Skeletal muscle tissue (tissue), 4 donors: Measurements from ENCODE around the gene FRMD4A. TPM values are rescaled to one million over a fixed set of nuclear protein-coding genes. Genes with fewer than 3 reads are reported as not detected.

Source experiments
- H3K27ac ChIP-seq: one replicate; pipeline ENCODE4 v1.7.0; 2013; ENCODE audit warnings: mild to moderate bottlenecking, low read depth, low read length, inconsistent platforms
- H3K27me3 ChIP-seq, 3 donors: one replicate each; pipeline ENCODE4 v1.7.0; 2013; ENCODE audit warnings: low read length in 3 of 3; ENCODE audit not compliant: control insufficient read depth in 3 of 3, insufficient read depth in 3 of 3
- H3K36me3 ChIP-seq, 3 donors: one replicate each; pipeline ENCODE4 v1.7.0; 2013; ENCODE audit warnings: low read length in 3 of 3; ENCODE audit not compliant: control insufficient read depth in 3 of 3, insufficient read depth in 3 of 3
- H3K4me1 ChIP-seq, 3 donors: one replicate each; pipeline ENCODE4 v1.7.0; 2013; ENCODE audit warnings: low read length in 3 of 3, mild to moderate bottlenecking in 3 of 3; ENCODE audit not compliant: control insufficient read depth in 3 of 3, insufficient read depth in 3 of 3
- H3K4me3 ChIP-seq, 3 donors: one replicate each; pipeline ENCODE4 v1.7.0; 2013; ENCODE audit warnings: low read length in 3 of 3
- H3K9ac ChIP-seq, 3 donors: one replicate each; pipeline ENCODE4 v1.7.0; 2013; ENCODE audit warnings: low read length in 3 of 3, mild to moderate bottlenecking in 3 of 3, moderate library complexity in 2 of 3, low read depth in 1 of 3
- H3K9me3 ChIP-seq, 3 donors: one replicate each; pipeline ENCODE4 v1.7.0; 2013; ENCODE audit warnings: low read length in 3 of 3; ENCODE audit not compliant: control insufficient read depth in 3 of 3
- total RNA-seq: library from RNA; depleted of rRNA; stranded (reverse); fragments of >200 nt; gene quantifications from one replicate; pipeline ENCODE4 v1.2.3, GENCODE V29; 2014
- donor health status: Osteomylitis.

The FRMD4A gene
- total RNA-seq, 1 donor from 2014 or later: 19.3 TPM

DNA sequence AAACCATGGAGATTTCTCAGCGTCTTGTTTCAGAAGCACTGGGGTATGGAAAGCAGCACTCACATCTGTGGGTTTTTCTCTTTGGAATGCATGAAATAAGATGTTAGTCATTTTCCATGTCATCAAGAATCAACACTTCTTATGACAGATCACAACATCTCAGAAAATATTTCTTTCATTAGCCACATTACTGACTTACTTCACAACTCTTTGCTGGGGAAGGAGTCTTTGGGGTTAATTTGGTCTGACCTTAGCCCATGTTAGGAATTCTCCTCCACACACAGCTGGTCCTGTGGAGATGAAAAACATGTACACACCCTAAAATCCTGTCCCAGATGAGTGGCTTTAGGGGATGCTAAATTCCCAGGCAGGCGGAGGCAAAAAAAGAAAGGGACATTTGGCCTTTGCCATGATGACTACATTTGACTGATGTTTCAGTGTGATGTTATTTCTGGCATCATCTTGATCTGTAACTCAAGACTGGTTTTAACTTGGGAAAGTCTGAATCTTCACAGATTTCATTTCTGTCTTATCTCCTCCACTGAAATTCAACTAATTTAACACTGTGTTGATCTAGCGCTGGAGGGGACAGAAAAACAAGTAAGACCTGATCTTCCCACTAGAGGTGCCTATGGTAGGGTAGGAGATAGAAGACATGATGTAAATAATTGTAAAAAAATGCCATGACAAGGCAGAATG, 380.7 kb downstream of the FRMD4A start:
- Histone ChIP-seq H3K9ac (no peak overlapping the region), H3K4me1 (peaks cover 0 to 10% (median 2%) of the 10 kb centered on the region in 3 donors), H3K36me3 (no peaks in the 10 kb centered on the region), H3K27me3 (no peaks in the 10 kb centered on the region), H3K9me3 (no peaks in the 10 kb centered on the region), H3K27ac (peak overlapping the region; percentile 11), H3K4me3 (no peak overlapping the region)

DNA sequence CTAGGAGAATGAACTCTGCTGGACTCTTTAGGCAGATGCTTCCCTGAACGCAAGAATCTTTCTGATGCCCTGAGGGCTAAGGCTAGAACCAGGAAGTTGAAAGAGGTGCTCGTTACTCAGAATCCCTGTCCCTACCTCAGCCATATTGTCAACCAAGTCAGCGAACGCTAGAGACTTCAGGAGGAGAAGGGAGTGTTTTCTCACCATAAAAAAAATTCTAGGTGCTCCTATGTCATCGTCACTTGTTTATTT, 384.6 kb downstream of the FRMD4A start:
- no peaks in the 10 kb centered on the region for H3K9me3 ChIP-seq
- H3K9ac ChIP-seq: no peak overlapping the region
- H3K4me3 ChIP-seq: no peak overlapping the region
- H3K27me3 ChIP-seq: peaks cover 0 to 3% (median 0%) of the 10 kb centered on the region in 3 donors
- H3K4me1 ChIP-seq: peaks cover 0 to 10% (median 2%) of the 10 kb centered on the region in 3 donors
- H3K27ac ChIP-seq: no peak overlapping the region
- no peaks in the 10 kb centered on the region for H3K36me3 ChIP-seq

DNA sequence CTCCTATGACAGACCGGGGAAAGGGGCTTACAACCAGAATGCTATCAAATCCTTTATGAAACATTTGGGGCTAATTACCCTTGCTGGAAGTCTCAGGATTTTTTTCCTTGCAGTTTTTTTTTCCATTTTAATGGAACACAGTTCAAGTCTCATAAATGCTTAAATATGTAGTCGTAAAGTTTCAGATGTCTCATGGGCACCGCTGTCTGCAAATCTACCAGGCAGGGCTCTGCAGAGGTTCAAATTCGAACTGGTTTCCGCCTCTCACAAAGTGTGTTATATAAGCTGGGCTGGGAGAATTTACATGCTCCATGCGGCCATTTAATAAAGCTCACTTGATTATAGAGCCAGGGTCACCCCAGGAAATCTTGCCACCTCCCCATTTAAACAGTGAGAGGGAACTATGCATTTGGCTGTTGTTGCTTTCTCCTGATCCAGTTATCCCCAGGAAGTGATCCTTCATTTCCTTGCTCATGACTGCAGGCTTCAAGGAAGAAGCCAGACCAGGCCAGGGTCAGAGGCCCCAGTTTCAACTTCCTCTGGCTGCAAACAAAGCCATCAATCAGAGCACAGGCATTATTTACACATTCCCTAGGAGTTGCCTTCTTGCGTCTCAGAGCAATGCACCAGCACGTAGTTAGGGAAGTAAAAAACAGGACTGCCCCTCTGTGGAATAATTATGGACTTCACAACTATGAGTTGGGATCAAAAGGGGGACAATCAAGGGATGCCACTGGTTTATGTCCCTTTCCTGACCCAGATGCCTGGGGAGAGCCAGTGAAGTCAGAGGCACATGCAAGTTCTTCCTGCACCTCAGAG, 385.1 kb downstream of the FRMD4A start:
- no peaks in the 10 kb centered on the region for H3K9me3 ChIP-seq
- no peak overlapping the region for H3K4me3 ChIP-seq
- H3K27ac ChIP-seq: no peak overlapping the region
- H3K4me1 ChIP-seq: peaks cover 0 to 10% (median 2%) of the 10 kb centered on the region in 3 donors
- no peaks in the 10 kb centered on the region for H3K36me3 ChIP-seq
- no peak overlapping the region for H3K9ac ChIP-seq
- H3K27me3 ChIP-seq: peaks cover 0 to 3% (median 0%) of the 10 kb centered on the region in 3 donors

DNA sequence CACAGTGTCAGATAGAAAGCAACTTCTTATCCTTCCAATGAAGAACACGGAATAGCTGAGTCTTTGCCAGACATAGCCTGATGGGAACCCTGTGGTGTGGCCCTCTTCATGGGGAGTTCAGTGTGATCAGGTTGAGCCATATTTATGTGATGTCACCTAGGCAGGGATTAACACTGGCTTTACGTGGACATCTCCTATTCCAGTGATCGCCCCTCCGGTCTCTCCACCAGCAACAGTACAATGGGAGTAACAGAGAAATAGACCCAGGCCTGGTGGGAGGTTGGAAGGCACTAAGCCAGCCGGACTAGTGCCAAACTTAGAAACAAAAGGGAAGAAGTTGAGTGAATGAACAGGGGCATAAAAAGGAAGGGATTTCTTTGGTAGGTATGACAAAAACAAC, 385.9 kb downstream of the FRMD4A start:
- H3K4me3 ChIP-seq: no peak overlapping the region
- no peak overlapping the region for H3K9ac ChIP-seq
- peaks cover 0 to 10% (median 2%) of the 10 kb centered on the region in 3 donors for H3K4me1 ChIP-seq
- no peaks in the 10 kb centered on the region for H3K36me3 ChIP-seq
- no peaks in the 10 kb centered on the region for H3K9me3 ChIP-seq
- no peak overlapping the region for H3K27ac ChIP-seq
- H3K27me3 ChIP-seq: peaks cover 0 to 3% (median 0%) of the 10 kb centered on the region in 3 donors

DNA sequence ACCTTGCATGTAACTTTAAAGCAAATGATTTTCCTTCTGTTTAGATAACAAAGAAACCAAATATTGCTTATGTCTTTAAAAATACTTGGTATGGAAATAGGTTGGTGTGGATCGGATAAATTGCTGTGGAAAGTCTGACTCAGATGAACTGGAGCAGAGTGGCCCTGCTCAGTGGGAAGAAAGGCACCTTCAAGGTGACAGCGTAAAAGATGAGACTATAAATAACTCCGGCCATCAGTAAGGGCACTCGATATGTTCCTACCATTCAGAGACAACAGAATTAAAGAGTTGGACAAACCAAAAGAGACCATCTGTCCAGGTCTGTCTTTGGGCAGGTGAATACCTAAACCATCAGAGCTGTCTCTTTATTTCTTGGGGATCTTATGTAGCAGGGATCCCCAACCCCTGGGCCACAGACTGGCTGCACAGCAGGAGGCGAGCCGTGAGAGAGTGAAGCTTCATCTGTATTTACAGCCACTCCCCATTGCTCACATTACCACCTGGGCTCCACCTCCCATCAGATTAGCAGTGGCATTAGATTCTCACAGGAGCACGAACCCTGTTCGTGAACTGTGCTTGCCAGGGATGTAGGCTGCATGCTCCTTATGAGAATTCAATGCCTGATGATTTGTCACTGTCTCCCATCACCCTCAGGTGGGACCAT, 386.9 kb downstream of the FRMD4A start:
- Histone ChIP-seq H3K27me3 (peaks cover 0 to 3% (median 0%) of the 10 kb centered on the region in 3 donors), H3K4me1 (peaks cover 0 to 10% (median 2%) of the 10 kb centered on the region in 3 donors), H3K9ac (no peak overlapping the region), H3K27ac (no peak overlapping the region), H3K4me3 (no peak overlapping the region), H3K36me3 (no peaks in the 10 kb centered on the region), H3K9me3 (no peaks in the 10 kb centered on the region)

DNA sequence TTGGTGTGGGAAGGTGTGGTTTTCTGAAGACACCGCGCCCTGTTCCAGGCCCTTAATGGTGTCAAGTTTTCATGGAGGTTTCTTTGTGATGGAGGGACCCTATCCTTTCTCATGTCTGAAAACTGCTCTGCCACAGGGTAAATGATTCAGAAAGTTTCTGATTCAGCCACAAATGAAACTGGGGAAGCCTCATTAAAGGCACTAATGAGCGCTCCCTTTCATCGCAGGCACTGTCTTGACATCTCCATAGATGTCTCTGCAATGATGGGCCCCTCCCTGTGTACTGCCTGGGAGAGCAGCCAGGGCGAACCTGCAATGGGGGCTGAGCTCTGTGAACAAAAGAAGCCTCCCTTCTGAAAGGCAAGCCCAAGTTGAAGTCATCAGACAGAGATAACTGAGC, 388.7 kb downstream of the FRMD4A start:
- Histone ChIP-seq H3K27ac (no peak overlapping the region), H3K27me3 (peaks cover 0 to 3% (median 0%) of the 10 kb centered on the region in 3 donors), H3K36me3 (no peaks in the 10 kb centered on the region), H3K4me3 (no peak overlapping the region), H3K9ac (no peak overlapping the region), H3K9me3 (no peaks in the 10 kb centered on the region), H3K4me1 (peaks cover 0 to 10% (median 2%) of the 10 kb centered on the region in 3 donors)

DNA sequence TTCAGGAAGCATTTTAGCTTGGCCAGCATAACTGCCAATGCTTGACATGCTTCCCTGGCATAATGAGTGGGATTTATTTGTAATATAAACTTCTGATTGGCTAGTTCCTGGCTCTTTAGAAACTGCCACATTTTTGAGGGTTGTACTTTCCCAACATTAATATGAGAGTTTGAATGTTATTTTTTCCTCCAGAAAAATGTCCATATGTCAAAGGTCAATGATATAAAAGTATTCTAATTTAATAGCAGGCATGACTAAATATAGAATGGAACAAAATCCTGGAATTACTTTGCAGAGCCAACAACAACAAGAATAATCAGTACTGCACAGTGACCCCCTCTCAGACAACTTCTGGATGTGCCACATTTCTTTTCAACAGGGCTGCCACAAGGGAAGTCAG, 391.3 kb downstream of the FRMD4A start:
- no peak overlapping the region for H3K27ac ChIP-seq
- H3K9me3 ChIP-seq: no peaks in the 10 kb centered on the region
- H3K4me1 ChIP-seq: no peaks in the 10 kb centered on the region
- no peak overlapping the region for H3K4me3 ChIP-seq
- H3K36me3 ChIP-seq: no peaks in the 10 kb centered on the region
- H3K9ac ChIP-seq: no peak overlapping the region
- peaks cover 0 to 3% (median 0%) of the 10 kb centered on the region in 3 donors for H3K27me3 ChIP-seq

DNA sequence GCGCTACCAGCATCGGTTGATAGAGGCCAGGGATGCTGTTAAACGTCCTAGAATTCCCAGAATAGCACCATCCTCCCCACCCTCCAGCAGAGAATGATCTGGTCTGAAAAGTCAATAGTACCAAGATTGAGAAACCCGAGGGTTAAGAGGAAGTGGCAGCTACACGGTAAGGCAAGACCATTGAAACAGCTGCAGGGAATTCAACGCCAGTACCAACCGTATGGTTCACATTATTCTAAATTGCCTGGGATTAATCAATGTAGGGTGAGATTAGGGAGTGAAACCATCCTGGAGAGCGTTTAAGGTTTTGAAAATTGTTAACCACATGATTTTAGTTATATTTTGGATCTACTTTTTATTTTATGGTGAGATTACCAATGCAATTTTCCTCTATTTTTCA, 391.8 kb downstream of the FRMD4A start:
- Histone ChIP-seq H3K36me3 (no peaks in the 10 kb centered on the region), H3K4me3 (no peak overlapping the region), H3K9ac (no peak overlapping the region), H3K4me1 (no peaks in the 10 kb centered on the region), H3K9me3 (no peaks in the 10 kb centered on the region), H3K27me3 (peaks cover 0 to 3% (median 0%) of the 10 kb centered on the region in 3 donors), H3K27ac (no peak overlapping the region)

DNA sequence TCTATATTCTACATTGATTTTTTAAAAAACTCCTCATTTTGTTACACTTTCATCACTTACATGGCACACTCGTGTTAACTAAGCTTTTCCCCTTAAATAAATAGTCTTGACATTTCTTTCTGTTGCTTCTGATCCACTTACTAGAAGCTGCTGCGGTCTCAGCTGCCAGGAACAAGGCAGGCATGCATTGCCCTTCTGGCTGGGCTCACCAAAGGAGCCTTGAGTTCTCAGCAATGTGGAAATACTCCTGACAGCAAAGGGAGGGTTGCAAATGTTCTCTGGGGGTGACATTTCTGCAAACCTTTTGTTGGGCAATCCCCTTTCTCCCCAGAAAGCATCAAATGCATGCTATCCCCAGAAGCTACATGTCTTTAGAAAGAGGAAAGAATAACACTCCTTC, 393.9 kb downstream of the FRMD4A start:
- no peak overlapping the region for H3K9ac ChIP-seq
- H3K27ac ChIP-seq: no peak overlapping the region
- no peaks in the 10 kb centered on the region for H3K4me1 ChIP-seq
- H3K4me3 ChIP-seq: no peak overlapping the region
- no peaks in the 10 kb centered on the region for H3K9me3 ChIP-seq
- peaks cover 0 to under 1% (median 0%) of the 10 kb centered on the region in 3 donors for H3K27me3 ChIP-seq
- no peaks in the 10 kb centered on the region for H3K36me3 ChIP-seq

DNA sequence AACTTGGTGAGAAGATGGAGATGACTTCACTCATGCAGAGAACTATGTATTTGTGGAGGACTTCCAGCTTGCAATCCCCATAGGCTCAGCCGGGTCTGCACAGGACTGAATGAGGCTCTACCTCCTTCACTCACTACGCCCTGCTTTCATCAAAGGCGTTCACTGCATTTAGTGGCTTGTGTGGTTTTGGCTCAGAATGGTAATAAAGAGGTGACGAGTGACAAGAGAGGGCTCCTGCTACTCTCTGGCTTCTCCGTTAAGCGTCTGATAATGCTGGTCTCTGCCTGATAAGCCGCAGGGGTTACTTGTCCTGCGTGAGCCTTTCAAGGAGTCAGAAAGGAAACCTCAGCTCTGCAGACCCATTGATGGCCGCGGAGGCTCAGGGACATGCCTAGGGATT, 400.6 kb downstream of the FRMD4A start:
- Histone ChIP-seq H3K4me1 (no peaks in the 10 kb centered on the region), H3K27ac (no peak overlapping the region), H3K9ac (no peak overlapping the region), H3K9me3 (no peaks in the 10 kb centered on the region), H3K36me3 (no peaks in the 10 kb centered on the region), H3K27me3 (no peaks in the 10 kb centered on the region), H3K4me3 (no peak overlapping the region)
